Astrocyte (in vitro differentiated cells and primary cell): Measurements from ENCODE around the gene PPA2.

ENCODE experiments used
- CTCF ChIP-seq: IDR thresholded peaks from 2 replicates; pipeline ENCODE4 v1.5.1; 2011; ENCODE audit warnings: low read depth, mild to moderate bottlenecking, inconsistent platforms, low read length, moderate library complexity; ENCODE audit not compliant: insufficient read depth
- EZH2 ChIP-seq: IDR thresholded peaks from 2 replicates; pipeline ENCODE4 v1.6.1; 2012; ENCODE audit warnings: mild to moderate bottlenecking, low read length, inconsistent platforms; ENCODE audit not compliant: insufficient read depth

GRCh38 chr4:105327956-105328355, 145.9 kb downstream of the PPA2 start:
- TF ChIP-seq CTCF: no peak
- TF ChIP-seq EZH2: no peak
